Epithelial cell of prostate (primary cell): ENCODE results near the gene NT5DC1.

Experiments
- DNase-seq: peaks from one replicate; pipeline ENCODE4 v3.0.0-alpha.2; 2011; ENCODE audit warnings: low read depth, low spot score
- H3K27ac ChIP-seq: fragments of 450-650 bp; 2 replicates; pipeline ENCODE4 v1.5.1; 2017; ENCODE audit warnings: mild to moderate bottlenecking

The NT5DC1 gene

DNA sequence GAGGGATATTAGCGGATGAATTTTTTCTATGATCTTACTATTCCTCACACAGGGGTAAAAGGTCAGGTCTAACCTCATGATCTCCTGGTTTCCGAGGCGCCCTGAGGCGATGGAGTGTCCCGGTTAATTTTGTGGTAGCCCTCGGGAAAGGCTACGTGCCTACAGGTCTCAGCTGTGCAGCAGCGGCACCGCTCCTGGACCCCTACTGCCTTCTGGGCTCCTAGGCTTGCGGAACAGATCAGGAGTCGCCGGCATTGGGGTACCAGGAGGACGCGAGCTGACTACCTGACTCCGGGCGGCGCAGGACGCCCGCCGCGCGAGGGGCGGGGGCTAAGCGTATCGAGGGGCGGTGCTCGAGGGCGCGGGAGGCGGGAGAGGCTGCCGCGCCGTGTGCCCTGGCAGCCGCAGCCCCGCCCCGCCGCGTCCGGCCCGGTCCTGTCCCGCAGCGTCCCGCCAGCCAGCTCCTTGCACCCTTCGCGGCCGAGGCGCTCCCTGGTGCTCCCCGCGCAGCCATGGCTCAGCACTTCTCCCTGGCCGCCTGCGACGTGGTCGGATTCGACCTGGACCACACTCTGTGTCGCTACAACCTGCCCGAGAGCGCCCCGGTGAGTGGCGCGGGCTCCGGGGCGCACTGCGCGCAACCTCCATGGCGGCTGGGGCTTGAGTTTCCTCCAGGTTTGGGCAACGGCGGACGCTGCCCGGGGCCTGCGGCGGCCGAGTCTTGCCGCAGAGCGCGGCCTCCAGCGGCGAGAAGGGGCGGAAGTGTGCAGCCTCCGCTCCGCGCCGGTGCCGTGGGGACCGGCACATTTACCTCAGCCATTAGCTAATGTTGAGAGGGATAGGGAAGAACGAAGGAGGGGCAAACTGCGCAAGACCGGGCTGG is at the start of gene NT5DC1:
Gene NT5DC1, plus strand, starts transcription at position 435 of the 883 bp plus-strand sequence. Its CDS starts 78 bp downstream, at position 513.
- peak within 1 kb of the TSS; percentile 83 for H3K27ac ChIP-seq
- no peak for DNase-seq

DNA sequence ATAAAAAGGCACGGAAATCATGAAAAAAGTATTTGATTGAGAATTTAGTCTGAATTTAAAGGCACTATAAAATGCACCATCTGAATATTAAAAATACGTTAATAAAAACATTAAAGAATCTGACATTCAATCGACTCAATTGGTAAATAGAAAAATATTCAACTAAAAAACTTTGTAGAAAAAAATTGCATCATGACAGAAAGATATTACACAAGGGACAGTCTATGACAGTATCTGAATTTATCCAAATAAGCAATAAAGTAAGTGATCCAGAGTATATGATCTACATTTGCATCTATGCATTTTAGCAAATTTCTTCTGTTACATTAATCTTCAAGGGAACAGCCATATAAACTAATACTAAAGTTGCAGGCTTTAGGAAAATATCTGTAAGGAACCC is 49.4 kb upstream of the NT5DC1 start:
- no peak for DNase-seq
- H3K27ac ChIP-seq = no peak overlapping the region

GRCh38 chr6:116055513-116055912 is 45.1 kb upstream of the NT5DC1 start:
- H3K27ac ChIP-seq = no peak overlapping the region
- no peak for DNase-seq

DNA sequence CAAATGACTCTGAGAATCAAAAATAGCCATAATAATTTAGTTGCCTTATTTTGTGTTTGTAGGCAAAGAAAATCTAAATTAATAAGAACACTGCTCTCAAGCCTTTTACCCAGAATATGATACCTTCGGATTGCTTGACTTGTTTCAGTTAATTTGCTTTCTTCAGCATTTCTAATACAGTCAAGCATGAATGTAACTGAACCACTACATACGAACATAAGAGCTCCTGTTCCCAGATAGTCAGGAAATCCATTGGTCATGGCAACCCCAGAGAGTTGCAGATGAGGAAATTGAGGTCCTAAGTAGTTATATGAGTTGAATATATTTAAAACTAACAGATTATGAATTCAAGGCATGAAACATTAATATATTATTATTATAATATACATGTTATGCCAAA is 42.9 kb upstream of the NT5DC1 start:
- no peak overlapping the region for H3K27ac ChIP-seq
- no peak for DNase-seq

DNA sequence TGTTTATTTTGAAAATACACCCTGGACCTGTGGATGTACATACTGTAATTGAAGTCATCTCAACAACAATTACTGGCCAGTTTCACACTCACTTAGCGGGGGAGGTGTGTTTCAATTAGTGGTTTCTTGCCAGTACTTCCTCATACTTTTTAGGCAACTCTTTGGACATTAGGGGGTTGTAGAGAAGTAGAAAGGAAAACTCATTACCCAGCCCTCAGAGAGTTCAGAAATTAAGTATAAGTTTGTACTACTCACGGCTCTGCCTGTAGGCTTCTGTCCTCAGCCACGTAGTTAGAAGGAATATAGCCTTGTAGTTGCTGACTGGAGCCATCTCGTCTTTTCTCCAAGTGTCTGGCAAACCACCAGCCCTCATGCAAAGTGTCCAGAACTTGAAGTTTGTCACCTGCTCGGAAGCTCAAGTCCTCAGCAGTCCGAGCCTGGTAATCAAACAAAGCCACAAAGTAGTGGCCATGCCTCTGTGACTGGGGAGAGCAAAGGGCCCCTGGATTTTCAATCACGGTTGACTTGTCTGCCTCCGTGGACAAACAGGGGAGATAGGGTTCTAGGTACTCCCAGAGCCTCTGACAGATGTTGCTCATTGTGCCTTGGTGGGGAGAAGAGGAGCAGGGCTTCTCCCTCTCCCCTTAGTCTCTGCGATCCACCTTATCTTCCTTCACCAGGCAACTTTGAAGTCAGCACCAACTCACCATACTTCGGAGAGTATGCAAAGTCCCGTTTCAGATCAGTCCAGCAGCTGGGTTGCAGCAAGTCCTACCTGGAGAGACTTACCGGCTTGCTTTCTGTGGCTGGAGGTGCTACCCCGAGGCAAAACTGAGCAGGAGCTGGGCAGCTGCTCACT is 40.7 kb upstream of the NT5DC1 start:
- peak overlapping the region; percentile 88 for H3K27ac ChIP-seq
- DNase-seq = peak; percentile 44

DNA sequence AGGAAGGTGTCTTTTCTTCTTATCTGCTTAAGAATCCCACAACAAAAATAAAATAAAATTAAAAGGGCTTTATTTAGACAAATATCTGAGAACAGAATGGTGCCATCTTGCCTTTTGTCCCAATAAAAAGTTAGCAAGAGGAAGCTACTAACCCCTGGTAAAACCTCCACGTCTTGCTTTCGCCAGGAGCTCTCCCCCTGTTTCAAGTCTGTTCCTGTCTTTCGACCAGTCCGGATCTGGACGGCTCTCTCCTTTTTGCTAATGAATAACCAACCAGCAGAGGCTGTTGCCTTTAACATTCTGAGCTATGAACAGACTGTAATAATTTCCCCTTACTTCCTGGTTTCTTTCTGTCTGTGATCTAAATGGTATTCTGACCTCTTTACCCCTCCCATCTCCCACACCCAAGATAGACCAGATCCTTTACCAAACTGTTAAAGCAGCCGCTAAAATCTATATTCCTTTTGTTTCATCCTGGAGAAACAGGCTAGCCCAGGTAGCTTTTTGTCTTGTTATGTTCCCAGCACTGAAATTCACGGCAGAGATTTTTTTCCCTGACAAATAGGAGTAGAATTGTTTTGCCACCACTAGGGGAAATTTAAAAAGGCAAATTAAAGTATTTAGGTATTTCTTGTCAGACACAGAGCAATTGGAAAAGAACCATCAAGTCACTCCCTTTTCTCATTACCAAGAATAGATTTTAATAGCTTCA is 39.9 kb upstream of the NT5DC1 start, which contains the start of gene FRK:
Gene FRK, minus strand, starts transcription at position 320 of the 712 bp plus-strand sequence. CDS start 580 bp downstream, outside the sequence.
- H3K27ac ChIP-seq = peak within 1 kb of the TSS; percentile 88
- DNase-seq = peak; percentile 55

DNA sequence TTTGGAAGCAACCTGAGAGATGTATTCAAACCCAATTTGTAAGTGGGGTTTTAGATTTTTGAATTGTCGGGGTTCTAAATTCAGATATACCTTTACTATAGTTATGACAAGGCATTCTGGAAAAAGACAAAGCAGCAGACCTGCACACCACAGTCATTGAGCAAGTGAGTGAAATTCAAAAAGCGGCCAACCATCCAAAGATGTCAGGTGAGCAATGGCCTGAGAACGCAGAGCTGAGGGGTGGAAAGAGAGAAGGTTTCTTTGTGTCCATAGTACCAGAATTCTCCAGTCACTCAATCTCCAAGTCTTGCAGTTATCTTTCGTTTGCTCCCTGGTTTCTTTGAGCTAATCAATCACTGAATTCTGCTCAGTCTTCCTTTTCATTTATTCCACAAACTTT is 38.2 kb upstream of the NT5DC1 start:
- H3K27ac ChIP-seq = no peak overlapping the region
- DNase-seq = no peak

DNA sequence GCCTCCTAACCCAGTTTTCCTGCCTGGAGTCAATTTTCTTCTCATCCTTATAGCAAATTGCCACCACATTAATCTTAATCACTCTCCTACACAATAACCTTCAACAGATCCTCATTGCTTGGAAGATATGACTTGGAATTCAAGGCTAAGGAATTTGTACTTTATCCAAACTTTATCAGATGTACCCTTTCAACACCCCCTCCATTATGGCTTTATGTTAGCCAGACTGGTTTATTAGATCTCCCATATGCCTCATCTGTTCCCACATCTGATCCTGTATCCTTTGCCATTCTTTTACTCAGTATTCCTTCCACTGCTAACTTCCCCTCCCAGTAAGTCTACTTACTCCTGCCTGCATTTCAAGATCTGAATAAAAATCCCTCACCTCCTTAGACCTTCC is 36.0 kb upstream of the NT5DC1 start:
- H3K27ac ChIP-seq = no peak overlapping the region
- no peak for DNase-seq

GRCh38 chr6:116066789-116067188 is 33.9 kb upstream of the NT5DC1 start:
- H3K27ac ChIP-seq = no peak overlapping the region
- no peak for DNase-seq

- no peak for DNase-seq
- no peak overlapping the region for H3K27ac ChIP-seq
Measured at GRCh38 chr6:116070101-116070500, 30.6 kb upstream of the NT5DC1 start.

DNA sequence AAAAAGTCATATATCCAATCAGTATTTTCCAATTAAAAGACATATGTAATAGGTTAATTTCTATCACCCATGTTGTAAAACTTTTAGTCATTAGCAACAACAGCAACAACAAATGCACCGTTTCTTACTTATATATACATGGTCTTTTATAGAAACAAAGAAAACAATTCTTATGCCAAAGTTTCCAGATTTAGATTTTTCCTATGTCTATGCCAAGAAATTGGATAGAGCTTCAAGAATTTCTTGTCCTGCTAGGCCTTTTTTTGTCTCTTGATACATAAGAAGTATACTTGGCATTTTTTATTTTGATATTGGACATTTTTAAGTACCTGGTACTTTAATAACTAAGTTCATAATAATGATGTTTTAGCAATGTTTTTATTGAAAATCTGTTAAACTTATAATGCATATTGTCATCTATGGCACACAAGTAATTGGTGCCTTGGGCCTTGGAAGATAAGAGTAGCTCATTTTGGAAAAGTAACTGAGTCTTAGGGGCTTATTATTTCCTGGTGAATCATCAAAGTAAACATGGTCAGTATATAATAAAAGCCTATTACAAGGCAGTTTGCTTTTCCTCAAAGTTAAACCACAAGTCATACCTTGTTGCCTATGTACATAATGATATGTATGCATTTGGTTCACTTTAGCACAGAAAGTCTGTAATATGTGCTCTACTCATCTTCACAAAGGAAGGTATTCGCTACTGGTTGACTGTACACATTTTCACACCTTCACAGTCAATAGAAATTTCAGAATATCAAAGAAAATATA is 29.9 kb upstream of the NT5DC1 start:
- no peak overlapping the region for H3K27ac ChIP-seq
- no peak for DNase-seq

DNA sequence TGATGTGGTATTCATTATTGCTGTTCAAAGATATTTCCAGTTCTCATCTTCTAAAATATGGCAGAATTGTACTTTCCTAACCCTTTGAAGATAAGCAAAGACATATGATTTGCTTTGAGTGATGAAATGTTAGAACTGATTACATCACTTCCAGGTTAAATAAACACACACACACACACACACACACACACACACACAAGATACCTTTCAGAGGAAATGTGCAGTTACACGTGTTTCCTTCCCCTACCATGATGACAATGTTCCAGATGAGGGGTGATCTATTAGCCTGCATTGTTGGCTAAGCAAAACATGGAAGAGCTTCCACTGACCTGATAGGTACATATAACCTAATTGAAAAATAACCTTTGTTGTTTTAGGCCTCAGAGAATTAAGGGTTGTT is 28.3 kb upstream of the NT5DC1 start:
- H3K27ac ChIP-seq = no peak overlapping the region

GRCh38 chr6:116073765-116074440 is 26.8 kb upstream of the NT5DC1 start:
- no peak overlapping the region for H3K27ac ChIP-seq
- no peak for DNase-seq

More for the DNA sequence above, 28.3 kb upstream of the NT5DC1 start:
- no peak for DNase-seq

- H3K27ac ChIP-seq = no peak overlapping the region
- no peak for DNase-seq
Measured at GRCh38 chr6:116074732-116075390, 25.8 kb upstream of the NT5DC1 start.

DNA sequence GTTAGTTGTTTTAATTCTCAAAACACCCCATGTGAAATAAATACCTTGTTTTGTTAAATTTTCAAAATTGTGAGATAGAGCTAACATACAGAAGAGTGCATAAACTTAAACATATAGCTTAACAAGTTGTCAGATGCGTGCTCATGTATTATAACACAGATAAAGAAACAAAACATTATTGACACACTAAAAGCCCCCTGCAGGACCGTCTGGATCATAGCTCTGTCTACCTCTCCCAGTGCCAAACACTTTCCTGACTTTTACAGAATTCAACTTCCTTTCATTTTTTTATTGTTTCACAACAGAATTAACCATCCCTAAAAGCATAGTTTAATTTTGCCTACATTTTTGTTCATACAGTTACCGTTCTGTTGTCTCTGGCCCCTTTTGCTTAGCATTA is 22.1 kb upstream of the NT5DC1 start:
- H3K27ac ChIP-seq = no peak overlapping the region
- no peak for DNase-seq

- no peak overlapping the region for H3K27ac ChIP-seq
- DNase-seq = no peak
Measured at GRCh38 chr6:116078945-116079344, 21.7 kb upstream of the NT5DC1 start.

- no peak overlapping the region for H3K27ac ChIP-seq
- DNase-seq = no peak
Measured at GRCh38 chr6:116083052-116083451, 17.6 kb upstream of the NT5DC1 start.

- no peak for DNase-seq
- H3K27ac ChIP-seq = no peak overlapping the region
Measured at GRCh38 chr6:116084284-116084683, 16.4 kb upstream of the NT5DC1 start.
